CD4-positive, alpha-beta T cell treated with Interleukin-17A for 1 hour (primary cell): ENCODE measurements around the gene KLF13.

Experiments used
- DNase-seq: peaks from one replicate; pipeline ENCODE4 v3.0.0-alpha.2; 2020

Gene KLF13

DNA sequence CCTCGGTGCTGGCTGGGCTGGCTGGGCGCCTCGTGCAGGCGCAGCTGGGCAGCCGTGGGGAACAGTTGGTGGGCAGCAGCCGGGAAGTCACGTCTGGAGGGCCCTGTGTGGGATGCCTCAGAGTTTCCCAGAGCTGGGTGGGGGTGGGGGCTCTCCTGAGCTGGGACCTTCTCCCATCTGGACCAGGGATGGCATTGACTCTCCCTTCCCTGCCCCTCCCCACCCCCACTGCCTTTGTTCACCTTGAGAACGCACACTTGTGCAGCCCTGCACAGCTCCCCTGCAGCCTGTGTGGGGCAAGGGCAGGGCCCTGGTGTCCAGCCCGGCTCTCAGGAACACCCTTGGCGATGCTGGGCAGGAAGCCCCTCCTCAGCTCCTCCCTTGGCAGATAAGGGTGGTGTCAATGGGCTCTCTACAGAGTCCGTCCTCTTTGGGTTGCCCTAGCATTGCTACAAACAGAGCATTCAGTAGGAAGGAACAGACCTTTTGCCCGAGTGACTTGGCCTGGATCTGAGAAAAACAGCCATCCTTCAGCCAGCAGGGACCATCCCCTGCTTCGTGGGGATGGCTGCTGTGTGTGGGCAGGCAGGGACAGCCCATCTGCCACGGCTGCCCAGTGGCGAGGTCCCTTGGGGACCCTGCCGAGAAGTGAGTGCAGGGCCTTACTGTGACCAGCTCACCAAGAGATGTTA, 25.5 kb upstream of the KLF13 start:
- DNase-seq, result no peak

- DNase-seq, result no peak
Observed at GRCh38 chr15:31301673-31301990, 25.0 kb upstream of the KLF13 start.

DNA sequence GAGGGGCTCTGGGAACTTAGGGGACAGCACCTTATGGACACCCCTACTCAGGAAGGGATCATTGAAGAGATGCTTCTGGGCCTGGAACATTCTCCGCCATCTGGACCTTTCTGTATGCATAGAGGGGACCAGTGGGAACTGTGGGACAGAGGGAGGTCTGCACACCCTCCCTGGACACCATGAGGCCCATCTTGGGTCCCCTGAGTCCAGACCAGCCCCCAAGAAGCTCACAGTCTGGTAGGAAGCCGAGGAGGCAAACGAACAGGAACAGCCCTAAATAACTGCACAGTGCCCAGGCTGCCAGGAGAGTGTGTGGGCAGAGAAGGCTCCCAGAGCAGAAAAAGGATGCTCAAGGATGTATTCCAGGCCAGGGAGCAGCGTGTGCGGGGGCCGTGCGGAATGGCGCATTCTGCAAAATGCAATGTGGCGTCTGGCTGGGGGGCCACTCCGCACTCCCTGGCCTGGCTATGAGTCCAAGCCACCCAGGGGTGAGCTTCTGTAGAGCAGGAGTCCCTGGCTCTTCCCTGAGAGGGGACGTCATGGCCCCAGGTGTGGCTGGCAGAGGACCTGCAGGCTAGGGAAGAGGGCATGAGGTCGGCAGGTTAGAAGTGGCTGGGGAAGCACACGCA, 24.5 kb upstream of the KLF13 start:
- DNase-seq, result no peak

- DNase-seq, result peak; percentile 28
Observed at GRCh38 chr15:31302778-31303725, 23.6 kb upstream of the KLF13 start.

GRCh38 chr15:31303726-31304648, 22.6 kb upstream of the KLF13 start:
- no peak for DNase-seq

- peak; percentile 22 for DNase-seq
Observed at GRCh38 chr15:31304751-31305365, 21.8 kb upstream of the KLF13 start.

DNA sequence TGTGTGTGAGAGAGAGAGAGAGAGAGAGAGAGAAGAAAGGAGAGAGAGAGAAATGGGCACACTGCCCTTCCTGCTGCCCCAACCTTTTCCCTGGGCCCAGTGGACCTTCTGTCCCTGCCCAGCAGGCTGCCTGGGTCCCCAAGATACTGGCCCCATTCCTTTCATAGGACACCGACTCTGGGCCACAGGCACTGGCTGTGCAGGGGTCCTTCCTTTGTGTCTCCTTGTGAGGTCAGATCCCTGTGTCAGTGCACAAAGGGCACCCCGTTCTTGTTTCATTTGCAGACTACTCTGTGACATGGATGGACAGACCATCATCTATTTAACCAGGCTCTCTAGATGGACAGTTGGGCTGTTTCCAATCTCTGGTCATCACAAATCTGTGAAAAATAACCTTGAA, 21.3 kb upstream of the KLF13 start:
- no peak for DNase-seq

DNA sequence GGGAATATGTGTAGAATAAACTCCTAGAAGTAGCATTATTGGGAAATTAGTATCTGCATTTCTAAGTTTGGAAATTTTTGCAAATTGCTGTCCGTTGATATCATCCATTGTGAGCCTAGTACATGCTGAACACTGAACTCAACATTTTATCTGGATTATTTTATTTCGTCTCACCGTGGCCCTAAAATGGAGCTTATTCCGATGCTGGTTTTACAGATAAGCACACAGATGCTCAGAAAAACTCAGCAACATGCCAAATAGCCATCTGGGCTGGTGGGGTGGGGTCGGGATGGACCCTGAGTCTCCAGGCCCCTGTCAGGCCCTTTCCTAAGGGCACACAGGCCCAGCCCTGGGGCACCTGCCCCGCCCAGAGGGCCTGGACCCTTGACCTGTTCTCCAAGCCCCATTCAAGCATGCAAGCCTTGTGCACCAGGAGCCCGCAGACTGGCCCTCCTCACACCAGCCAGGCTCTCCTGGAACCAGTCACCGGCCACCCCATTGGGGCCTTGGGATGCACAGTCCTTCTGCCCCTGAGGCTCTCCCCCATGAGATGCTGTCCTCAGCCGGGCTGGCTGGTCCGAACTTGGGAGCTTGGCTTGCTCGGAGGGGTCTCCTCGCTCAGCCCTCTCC, 20.7 kb upstream of the KLF13 start:
- DNase-seq, result no peak

DNA sequence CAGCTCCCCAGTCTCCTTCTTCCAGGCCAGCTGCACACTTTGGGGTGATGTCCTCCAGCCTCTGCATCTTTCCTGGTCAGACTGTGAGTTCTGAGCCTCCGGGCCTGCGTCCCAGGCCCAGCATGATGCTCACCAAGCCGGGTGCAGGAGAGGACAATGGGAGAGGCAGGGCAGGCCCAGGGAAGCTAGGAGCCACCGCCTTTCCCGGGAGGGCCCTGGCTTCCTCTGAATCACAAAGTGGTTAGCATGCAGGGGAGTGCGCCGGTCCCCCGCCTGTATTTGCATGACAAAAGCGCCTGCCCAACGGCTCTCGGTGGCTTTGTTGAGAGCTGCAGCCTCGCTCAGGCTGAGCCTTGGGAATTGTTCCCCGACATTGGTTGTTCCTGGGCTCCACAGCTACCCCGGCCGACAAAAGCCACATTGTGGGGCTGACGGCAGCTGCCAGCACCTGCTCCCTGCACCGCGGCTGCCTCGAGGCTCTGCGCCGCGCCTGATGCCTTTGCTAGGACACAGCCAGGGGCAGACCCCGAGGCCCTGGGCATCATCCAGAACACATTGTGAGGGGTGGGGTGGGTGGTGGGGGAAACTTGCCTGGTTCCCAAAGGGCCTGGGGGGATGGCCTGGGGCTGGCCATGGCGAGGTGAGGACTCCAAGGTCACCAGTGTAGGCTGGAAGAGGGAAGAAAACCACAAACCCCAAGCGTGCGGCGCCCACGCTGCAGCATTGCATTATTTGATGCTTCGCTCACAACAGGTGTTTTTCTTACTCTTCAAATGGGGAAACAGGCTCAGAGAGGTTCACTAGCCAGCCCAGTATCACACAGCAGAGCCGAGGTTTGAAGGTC, 20.0 kb upstream of the KLF13 start:
- DNase-seq, result no peak

DNA sequence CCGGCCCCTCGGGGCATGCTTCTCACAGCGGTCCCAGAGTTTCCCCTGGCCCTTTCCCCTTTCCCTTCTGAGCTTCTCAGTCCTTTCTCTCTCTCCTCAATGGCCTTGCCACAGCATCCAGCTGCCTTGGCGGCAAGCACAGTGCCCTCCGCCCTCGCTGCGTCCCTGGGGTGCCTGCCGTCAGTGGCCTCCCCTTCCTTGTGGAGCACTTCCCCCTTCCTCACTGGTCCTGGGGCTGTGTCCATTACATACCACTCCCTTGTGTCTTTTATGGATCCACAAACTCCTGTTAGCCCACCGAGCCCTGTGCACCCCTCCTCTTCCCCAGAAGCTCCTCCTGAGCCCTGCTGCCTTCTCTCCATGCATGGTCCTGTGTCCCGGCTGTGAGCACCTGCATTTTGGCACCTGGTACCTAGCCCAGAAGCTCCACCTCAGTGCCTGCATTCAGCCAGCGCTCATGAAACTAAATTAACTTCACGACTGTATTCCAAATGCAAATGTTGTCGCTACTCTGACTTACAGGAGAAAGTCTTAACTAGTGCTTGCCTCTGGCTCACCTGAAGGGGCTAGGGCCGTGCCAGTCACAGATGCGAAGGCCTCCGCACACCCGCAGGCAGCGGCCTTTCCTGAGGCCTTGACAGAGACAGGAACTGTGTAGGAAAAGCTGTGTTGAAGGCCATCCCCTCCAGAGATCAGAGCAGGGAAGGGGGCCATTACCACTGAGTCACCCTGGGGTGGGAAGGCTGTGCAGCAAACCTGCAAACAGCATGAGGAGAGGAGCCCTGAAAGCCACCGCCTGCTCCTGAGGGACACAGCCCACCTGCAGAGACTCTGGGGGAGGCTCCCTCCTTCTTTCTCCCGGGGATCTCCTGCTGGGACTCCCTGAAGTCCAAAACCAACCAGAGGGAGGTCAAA, 19.1 kb upstream of the KLF13 start:
- no peak for DNase-seq

- DNase-seq, result no peak
Observed at GRCh38 chr15:31308185-31308639, 18.4 kb upstream of the KLF13 start.

GRCh38 chr15:31309893-31310606, 16.6 kb upstream of the KLF13 start:
- no peak for DNase-seq

DNA sequence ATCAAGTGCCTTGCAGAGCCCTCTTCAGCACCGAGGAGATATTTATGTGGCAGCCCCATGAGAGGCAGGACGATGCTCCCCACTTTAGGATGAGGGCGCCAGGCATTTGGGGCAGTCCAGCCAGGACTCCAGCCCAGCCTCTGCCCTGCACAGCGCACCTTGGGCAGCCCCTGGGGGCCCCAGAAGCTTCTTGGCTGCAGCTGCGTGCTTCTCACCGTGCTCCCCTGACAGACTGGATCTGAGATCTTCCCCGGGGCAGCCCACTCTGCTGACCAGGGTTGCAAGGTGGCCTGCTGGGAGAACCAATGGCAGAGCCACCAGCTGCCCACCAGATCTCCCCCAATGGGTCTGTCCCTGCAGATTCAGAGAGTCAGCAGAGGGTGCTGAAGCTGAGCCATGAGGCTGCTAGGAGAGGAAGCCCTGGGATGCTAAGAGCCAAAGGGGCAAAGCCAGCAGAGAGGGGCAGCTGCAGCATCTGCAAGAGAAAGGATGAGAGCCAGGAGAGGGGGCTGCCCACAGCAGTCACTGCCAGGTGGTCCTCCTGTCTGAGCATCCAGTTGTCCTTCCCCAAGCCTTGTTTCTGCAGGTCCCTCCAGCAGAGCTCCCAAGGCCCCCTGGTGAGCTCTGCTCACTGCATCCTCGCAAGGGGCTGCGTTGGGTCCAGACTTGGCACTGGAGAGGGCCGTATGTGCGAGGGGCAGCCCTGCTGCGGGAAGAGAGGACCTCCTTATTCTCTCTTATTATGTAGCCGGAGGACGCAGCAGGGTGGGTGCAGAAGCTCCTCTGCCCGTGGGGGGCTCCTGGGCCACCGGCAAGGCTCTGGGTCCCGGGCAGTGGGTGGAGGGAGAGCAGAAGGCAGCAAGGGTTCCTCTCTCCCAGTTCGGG, 14.7 kb upstream of the KLF13 start:
- no peak for DNase-seq

DNA sequence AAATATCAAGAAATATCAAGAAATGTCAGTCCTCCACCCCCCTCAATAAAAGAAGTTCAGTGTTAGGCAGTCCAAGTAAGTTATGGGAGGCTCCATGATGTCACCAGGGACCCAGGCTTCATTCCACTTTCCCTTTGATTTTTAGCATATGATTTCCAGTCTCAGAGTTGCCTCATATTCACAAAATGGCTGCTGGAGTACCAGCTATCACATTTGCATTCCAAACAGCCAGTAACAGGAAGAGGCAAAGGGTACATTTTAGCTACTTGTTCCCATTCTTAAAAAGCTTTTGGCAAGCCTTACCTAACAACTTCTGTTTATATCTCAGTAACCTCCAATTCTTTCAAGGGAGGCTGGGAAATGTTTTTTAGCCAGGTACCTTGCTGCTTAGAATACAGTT, 13.4 kb upstream of the KLF13 start:
- DNase-seq, result no peak

DNA sequence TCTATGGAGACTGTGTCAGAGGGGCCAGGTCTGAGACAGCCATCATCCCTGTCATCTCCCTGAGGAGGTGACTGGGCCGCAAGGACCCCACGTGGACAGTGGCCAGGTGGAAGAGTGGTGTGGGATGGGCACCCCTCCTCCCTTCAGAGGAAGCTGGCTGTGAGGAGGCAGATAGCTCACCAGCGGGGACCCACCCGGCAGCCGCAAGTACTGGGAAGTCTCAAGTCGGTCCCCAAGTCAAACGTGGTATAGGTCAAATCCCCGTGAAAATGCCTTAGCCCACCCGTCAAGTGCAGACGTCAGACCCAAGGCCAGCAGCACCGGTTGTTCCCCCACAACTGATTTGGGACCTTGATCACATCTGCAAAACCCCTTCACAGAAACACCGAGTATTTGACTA, 12.3 kb upstream of the KLF13 start:
- no peak for DNase-seq

GRCh38 chr15:31316135-31316795, 10.4 kb upstream of the KLF13 start:
- DNase-seq, result no peak

DNA sequence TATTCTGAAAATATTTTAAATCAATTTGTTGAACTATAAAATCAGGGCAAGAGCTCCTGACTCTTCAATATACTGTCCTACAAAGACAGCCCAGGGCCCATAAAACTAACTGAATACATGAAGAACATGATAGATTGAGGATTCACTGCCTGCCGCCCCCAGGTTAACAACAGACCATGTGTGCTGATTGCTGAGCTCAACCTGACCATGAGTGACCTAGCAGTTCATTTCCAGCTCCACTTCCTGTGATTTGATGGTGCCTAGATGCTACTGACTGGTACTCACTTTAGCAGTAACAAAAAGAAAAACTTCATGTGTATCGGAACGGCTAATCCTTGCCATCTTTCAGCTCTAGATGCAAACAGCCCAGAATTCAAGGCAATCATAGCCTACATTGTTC, 9.6 kb upstream of the KLF13 start:
- DNase-seq, result no peak
